OCI-LY7 (cell line): Measurements from ENCODE around the gene ABLIM1. TPM values are rescaled to one million over a fixed set of nuclear protein-coding genes. Genes with fewer than 3 reads are reported as not detected.

Experiments used
- BruUV-seq: library from RNA; stranded (reverse); fragments of 400-500 nt; replicated peaks from 2 replicates; lab custom pipeline; 2021; lab: Mats Ljungman, UMichigan
- CTCF ChIA-PET: fragments of 300-600 bp; sonication (Branson Sonifier 250); formaldehyde crosslinking; loops from one replicate; lab custom pipeline; 2022; ENCODE audit warnings: antibody characterized with exemption; ENCODE audit not compliant: unreplicated experiment; lab: Charles Lee
- POLR2A ChIA-PET: fragments of 300-600 bp; sonication (Branson Sonifier 250); formaldehyde crosslinking; loops from one replicate; lab custom pipeline; 2022; ENCODE audit warnings: antibody characterized with exemption; lab: Charles Lee
- DNase-seq: peaks from one replicate; pipeline ENCODE4 v3.0.0-alpha.2; 2015; ENCODE audit warnings: low spot score
- H2AFZ ChIP-seq: fragments of 200-600 bp; sonication (generic), shearing (Covaris generic); 2 replicates; pipeline ENCODE4 v1.6.1; 2014; ENCODE audit warnings: mild to moderate bottlenecking, antibody characterized with exemption, low read length, moderate library complexity
- H3K27ac ChIP-seq: fragments of 200-600 bp; sonication (generic); 2 replicates; pipeline ENCODE4 v1.5.1; 2014; ENCODE audit warnings: mixed run types, low read depth, mild to moderate bottlenecking, moderate library complexity, low read length, inconsistent platforms; ENCODE audit not compliant: poor library complexity, severe bottlenecking
- H3K36me3 ChIP-seq: fragments of 200-600 bp; sonication (generic); 2 replicates; pipeline ENCODE4 v1.6.1; 2014; ENCODE audit warnings: mild to moderate bottlenecking, antibody characterized with exemption, low read length, moderate library complexity, mixed read lengths; ENCODE audit not compliant: insufficient read depth
- H3K4me1 ChIP-seq: fragments of 200-600 bp; sonication (generic); 2 replicates; pipeline ENCODE4 v1.5.1; 2014; ENCODE audit warnings: mild to moderate bottlenecking, low read length; ENCODE audit not compliant: insufficient read depth, poor library complexity, severe bottlenecking
- H3K4me2 ChIP-seq: fragments of 200-600 bp; sonication (generic); 2 replicates; pipeline ENCODE4 v1.6.1; 2014; ENCODE audit warnings: mild to moderate bottlenecking, low read length
- H3K4me3 ChIP-seq: fragments of 200-600 bp; sonication (generic); 2 replicates; pipeline ENCODE4 v1.5.1; 2014; ENCODE audit warnings: mild to moderate bottlenecking, low read depth, low read length; ENCODE audit not compliant: poor library complexity, severe bottlenecking
- H3K79me2 ChIP-seq: fragments of 200-600 bp; sonication (generic); 2 replicates; pipeline ENCODE4 v1.6.1; 2016; ENCODE audit warnings: low read depth, mild to moderate bottlenecking, low read length, moderate library complexity, mixed read lengths; ENCODE audit not compliant: insufficient read depth
- H3K9me2 ChIP-seq: fragments of 200-600 bp; sonication (generic); 2 replicates; pipeline ENCODE4 v1.6.1; 2016; ENCODE audit warnings: mild to moderate bottlenecking, low read length, mixed read lengths; ENCODE audit not compliant: insufficient read depth
- H3K9me3 ChIP-seq: fragments of 200-600 bp; sonication (generic); 2 replicates; pipeline ENCODE4 v1.6.1; 2014; ENCODE audit warnings: mild to moderate bottlenecking, mixed run types, low read length, mixed read lengths
- H4K20me1 ChIP-seq: fragments of 200-600 bp; sonication (generic); 2 replicates; pipeline ENCODE4 v1.6.1; 2014; ENCODE audit warnings: mild to moderate bottlenecking, antibody characterized with exemption, low read length, moderate library complexity, mixed read lengths; ENCODE audit not compliant: insufficient read depth
- CTCF ChIP-seq: fragments of 200-600 bp; sonication (generic); conservative IDR thresholded peaks from 2 replicates; pipeline ENCODE4 v1.5.1; 2014; ENCODE audit warnings: mild to moderate bottlenecking, antibody characterized with exemption, low read length, moderate library complexity, mixed read lengths
- EZH2phosphoT487 ChIP-seq: fragments of 200-600 bp; sonication (generic); IDR thresholded peaks from 2 replicates; pipeline ENCODE4 v1.6.1; 2018; ENCODE audit warnings: low read depth, borderline replicate concordance, mild to moderate bottlenecking, mixed run types, antibody characterized with exemption, low read length, moderate library complexity, mixed read lengths
- intact Hi-C: fragments of 100-400 bp; cut with micrococcal nuclease; formaldehyde crosslinking; loops from one replicate; pipeline ENCODE4 v1.10.0; 2022; ENCODE audit not compliant: unreplicated experiment
- total RNA-seq, 2 experiments: library from RNA; depleted of rRNA in 1 of 2; stranded (reverse); fragments of >200 nt in 1 of 2; shearing (Covaris generic) in 1 of 2; gene quantifications; 2 replicates each; pipeline ENCODE4 v1.2.3, GENCODE V29; 2014 to 2022

The ABLIM1 gene
- total RNA-seq, 2 experiments from 2014 or later: 94.2 to 268 TPM

GRCh38 chr10:114445332-114445731, 212.7 kb downstream of the ABLIM1 start:
- Histone ChIP-seq H3K36me3 (peaks cover 93% of the 10 kb centered on the region), H3K79me2 (no peaks in the 10 kb centered on the region), H2AFZ (no peak overlapping the region), H4K20me1 (no peaks in the 10 kb centered on the region), H3K4me3 (no peak overlapping the region), H3K4me1 (no peaks in the 10 kb centered on the region), H3K9me2 (no peaks in the 10 kb centered on the region), H3K27ac (no peak overlapping the region), H3K4me2 (no peak overlapping the region), H3K9me3 (no peaks in the 10 kb centered on the region)
- CTCF ChIA-PET: no interaction called here
- intact Hi-C loops: no loop called here
- TF ChIP-seq CTCF (no peak), EZH2phosphoT487 (no peak)
- DNase-seq: no peak
- no TSS peak for BruUV-seq
- POLR2A ChIA-PET: no interaction called here

DNA sequence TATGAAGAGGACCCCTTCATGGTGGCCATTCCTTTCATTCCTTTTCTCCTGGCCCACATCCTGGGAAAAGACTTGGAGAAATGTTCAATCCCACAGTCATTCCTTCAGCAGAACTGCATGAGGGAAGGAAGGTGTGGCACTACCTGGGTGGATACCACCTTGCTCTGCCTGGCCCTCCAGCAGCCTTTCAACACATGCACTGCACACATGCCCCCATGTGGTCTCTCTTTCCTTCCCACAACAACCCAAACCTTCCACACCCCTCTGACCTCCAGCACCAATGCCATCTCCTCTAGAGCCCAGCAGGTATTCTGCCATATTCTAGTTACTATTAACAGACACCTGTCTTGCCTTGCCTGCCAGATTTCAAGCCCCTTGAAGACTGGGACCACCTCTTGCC, 213.3 kb downstream of the ABLIM1 start:
- POLR2A ChIA-PET: no interaction called here
- no peaks in the 10 kb centered on the region for H3K9me3 ChIP-seq
- BruUV-seq: no TSS peak
- CTCF ChIA-PET: no interaction called here
- H4K20me1 ChIP-seq: no peaks in the 10 kb centered on the region
- no peak overlapping the region for H3K4me2 ChIP-seq
- peaks cover 93% of the 10 kb centered on the region for H3K36me3 ChIP-seq
- H3K4me3 ChIP-seq: no peak overlapping the region
- TF ChIP-seq EZH2phosphoT487 (no peak), CTCF (no peak)
- H3K79me2 ChIP-seq: no peaks in the 10 kb centered on the region
- H3K9me2 ChIP-seq: no peaks in the 10 kb centered on the region
- intact Hi-C loops: no loop called here
- no peaks in the 10 kb centered on the region for H3K4me1 ChIP-seq
- no peak overlapping the region for H2AFZ ChIP-seq
- H3K27ac ChIP-seq: no peak overlapping the region
- DNase-seq: no peak

- no TSS peak for BruUV-seq
- peaks cover 96% of the 10 kb centered on the region for H3K36me3 ChIP-seq
- TF ChIP-seq EZH2phosphoT487: no peak
- TF ChIP-seq CTCF: no peak
- DNase-seq: no peak
- H4K20me1 ChIP-seq: no peaks in the 10 kb centered on the region
- no peaks in the 10 kb centered on the region for H3K79me2 ChIP-seq
- no peak overlapping the region for H3K4me2 ChIP-seq
- H3K4me1 ChIP-seq: no peaks in the 10 kb centered on the region
- H3K4me3 ChIP-seq: no peak overlapping the region
- POLR2A ChIA-PET: no interaction called here
- no peaks in the 10 kb centered on the region for H3K9me2 ChIP-seq
- H2AFZ ChIP-seq: no peak overlapping the region
- no peak overlapping the region for H3K27ac ChIP-seq
- CTCF ChIA-PET: no interaction called here
- no peaks in the 10 kb centered on the region for H3K9me3 ChIP-seq
- intact Hi-C loops: no loop called here
Measured at GRCh38 chr10:114442091-114442630, 215.9 kb downstream of the ABLIM1 start.
